IMR-90 (cell line): ENCODE data around the gene APOB. TPM values are rescaled to one million over a fixed set of nuclear protein-coding genes. Genes with fewer than 3 reads are reported as not detected.

Experiments
- ATAC-seq: fragments of 200-7000 bp; cut with Tn5 transposase; 2 replicates; pipeline ENCODE4 v1.9.1; 2020; ENCODE audit warnings: low read depth, mild to moderate bottlenecking, moderate library complexity
- BruUV-seq: library from RNA; stranded (reverse); fragments of 400-500 nt; replicated peaks from 2 replicates; lab custom pipeline; 2021; lab: Mats Ljungman, UMichigan
- CTCF ChIA-PET: fragments of 300-600 bp; formaldehyde crosslinking; extraction: SDS; loops from one replicate; lab custom pipeline; 2021; ENCODE audit warnings: antibody characterized with exemption; lab: Yijun Ruan, JAX
- POLR2A ChIA-PET: fragments of 300-600 bp; sonication (Branson Sonifier 250); formaldehyde crosslinking; loops from one replicate; lab custom pipeline; 2022; ENCODE audit warnings: antibody characterized with exemption; ENCODE audit not compliant: unreplicated experiment; lab: Charles Lee
- DNase-seq: peaks from one replicate; pipeline ENCODE4 v3.0.0; 2013
- H2AFZ ChIP-seq: replicated peaks from 2 replicates; pipeline ENCODE3; 2013; ENCODE audit warnings: low read length, mild to moderate bottlenecking; ENCODE audit not compliant: poor library complexity
- H2AK5ac ChIP-seq: 2 replicates; pipeline ENCODE4 v1.6.1; 2013; ENCODE audit warnings: low read depth, low read length, inconsistent platforms
- H2AK9ac ChIP-seq: replicated peaks from 2 replicates; pipeline ENCODE3; 2013; ENCODE audit warnings: mild to moderate bottlenecking, low read depth, low read length, moderate library complexity; ENCODE audit not compliant: poor library complexity
- H2BK120ac ChIP-seq: 2 replicates; pipeline ENCODE4 v1.6.1; 2013; ENCODE audit warnings: low read depth, low read length, inconsistent platforms
- H2BK15ac ChIP-seq: 3 replicates; pipeline ENCODE4 v1.6.1; 2013; ENCODE audit warnings: low read depth, low read length, inconsistent platforms
- H2BK20ac ChIP-seq: 2 replicates; pipeline ENCODE4 v1.6.1; 2013; ENCODE audit warnings: low read depth, mild to moderate bottlenecking, inconsistent platforms, low read length, moderate library complexity
- H2BK5ac ChIP-seq: 2 replicates; pipeline ENCODE4 v1.6.1; 2013; ENCODE audit warnings: mild to moderate bottlenecking, low read depth, low read length, inconsistent platforms; ENCODE audit not compliant: poor library complexity, severe bottlenecking
- H3K14ac ChIP-seq: replicated peaks from 2 replicates; pipeline ENCODE4 v1.6.1; 2013; ENCODE audit warnings: low read depth, low read length, inconsistent platforms
- H3K18ac ChIP-seq: 2 replicates; pipeline ENCODE4 v1.6.1; 2013; ENCODE audit warnings: low read depth, low read length, control low read depth
- H3K23ac ChIP-seq: 2 replicates; pipeline ENCODE4 v1.6.1; 2013; ENCODE audit warnings: low read depth, low read length, inconsistent platforms
- H3K27ac ChIP-seq: 2 replicates; pipeline ENCODE4 v1.5.1; 2013; ENCODE audit warnings: mild to moderate bottlenecking, control low read depth, low read length; ENCODE audit not compliant: insufficient read depth
- H3K27me3 ChIP-seq: 2 replicates; pipeline ENCODE4 v1.6.1; 2013; ENCODE audit warnings: low read length; ENCODE audit not compliant: control insufficient read depth, insufficient read depth
- H3K36me3 ChIP-seq: 2 replicates; pipeline ENCODE4 v1.6.1; 2013; ENCODE audit warnings: low read length, mixed read lengths; ENCODE audit not compliant: control insufficient read depth, insufficient read depth
- H3K4ac ChIP-seq: 2 replicates; pipeline ENCODE4 v1.6.1; 2013; ENCODE audit warnings: low read depth, low read length, inconsistent platforms
- H3K4me1 ChIP-seq: 2 replicates; pipeline ENCODE4 v1.6.1; 2013; ENCODE audit warnings: low read length, mixed read lengths; ENCODE audit not compliant: control insufficient read depth, insufficient read depth
- H3K4me2 ChIP-seq: 2 replicates; pipeline ENCODE4 v1.6.1; 2013; ENCODE audit warnings: low read depth, mild to moderate bottlenecking, control low read depth, low read length, moderate library complexity
- H3K4me3 ChIP-seq: 2 replicates; pipeline ENCODE4 v1.5.1; 2013; ENCODE audit warnings: low read depth, mild to moderate bottlenecking, control low read depth, low read length, moderate library complexity; ENCODE audit not compliant: insufficient read depth
- H3K56ac ChIP-seq: 2 replicates; pipeline ENCODE4 v1.6.1; 2013; ENCODE audit warnings: low read length, inconsistent platforms; ENCODE audit not compliant: insufficient read depth; ENCODE audit errors: extremely low read depth
- H3K79me1 ChIP-seq, 2 experiments: 2 replicates each; pipeline ENCODE4 v1.6.1; 2013; ENCODE audit warnings: low read length in 2 of 2, inconsistent platforms in 1 of 2, low read depth in 1 of 2
- H3K9ac ChIP-seq: 2 replicates; pipeline ENCODE4 v1.6.1; 2013; ENCODE audit warnings: low read depth, low read length, control low read depth
- H3K9me1 ChIP-seq: 2 replicates; pipeline ENCODE4 v1.6.1; 2013; ENCODE audit warnings: low read length, inconsistent platforms; ENCODE audit not compliant: insufficient read depth
- H3K9me3 ChIP-seq: 2 replicates; pipeline ENCODE4 v1.6.1; 2013; ENCODE audit warnings: low read length; ENCODE audit not compliant: control insufficient read depth, insufficient read depth
- H4K20me1 ChIP-seq: 2 replicates; pipeline ENCODE4 v1.6.1; 2013; ENCODE audit warnings: low read length, inconsistent platforms; ENCODE audit not compliant: insufficient read depth
- H4K5ac ChIP-seq: 2 replicates; pipeline ENCODE4 v1.6.1; 2013; ENCODE audit warnings: mild to moderate bottlenecking, low read depth, low read length, control low read depth
- H4K8ac ChIP-seq, 2 experiments: 2 replicates each; pipeline ENCODE4 v1.6.1; 2013; ENCODE audit warnings: low read depth in 2 of 2, low read length in 2 of 2, control low read depth in 1 of 2, inconsistent platforms in 1 of 2
- H4K91ac ChIP-seq: 2 replicates; pipeline ENCODE4 v1.6.1; 2013; ENCODE audit warnings: low read depth, low read length, inconsistent platforms; ENCODE audit not compliant: insufficient read depth
- BHLHE40 ChIP-seq: fragments of 150-350 bp; IDR thresholded peaks from 2 replicates; pipeline ENCODE4 v1.6.1; 2016; ENCODE audit warnings: mild to moderate bottlenecking, low read depth, low read length
- CEBPB ChIP-seq: IDR thresholded peaks from 2 replicates; pipeline ENCODE4 v1.6.1; 2012; ENCODE audit warnings: low read depth, low read length, improper control_type of control experiment
- CHD1 ChIP-seq: IDR thresholded peaks from 2 replicates; pipeline ENCODE4 v1.6.1; 2012; ENCODE audit warnings: low read depth, low read length, improper control_type of control experiment
- FOS ChIP-seq: fragments of 150-350 bp; IDR thresholded peaks from 2 replicates; pipeline ENCODE4 v1.6.1; 2016; ENCODE audit warnings: low read depth, low read length
- MAZ ChIP-seq: IDR thresholded peaks from 2 replicates; pipeline ENCODE4 v1.6.1; 2012; ENCODE audit warnings: low read depth, mild to moderate bottlenecking, low read length, improper control_type of control experiment, moderate library complexity, borderline replicate concordance
- MXI1 ChIP-seq: IDR thresholded peaks from 2 replicates; pipeline ENCODE4 v1.6.1; 2012; ENCODE audit warnings: low read depth, mild to moderate bottlenecking, low read length, moderate library complexity, borderline replicate concordance
- POLR2A ChIP-seq: IDR thresholded peaks from 2 replicates; pipeline ENCODE4 v1.6.1; 2012; ENCODE audit warnings: mild to moderate bottlenecking, low read depth, low read length
- RAD21 ChIP-seq: IDR thresholded peaks from 2 replicates; pipeline ENCODE4 v1.6.1; 2012; ENCODE audit warnings: low read length, improper control_type of control experiment
- RCOR1 ChIP-seq: IDR thresholded peaks from 2 replicates; pipeline ENCODE4 v1.6.1; 2012; ENCODE audit warnings: mild to moderate bottlenecking, low read length, improper control_type of control experiment; ENCODE audit not compliant: insufficient replicate concordance
- RFX5 ChIP-seq: IDR thresholded peaks from 2 replicates; pipeline ENCODE4 v1.8.0; 2012; ENCODE audit warnings: low read depth, mild to moderate bottlenecking, low read length, moderate library complexity
- WGBS, 2 experiments: methylation state at CpG; one replicate each; pipeline versions ENCODE4 v1.1.5 to v1.1.7; 2013; ENCODE audit warnings: missing lambda C conversion rate in 2 of 2; ENCODE audit not compliant: insufficient read length in 1 of 2; ENCODE audit errors: extremely low coverage in 2 of 2; 5-methylcytosine and 5-hydroxymethylcytosine counted together
- dilution Hi-C: fragments of 300-500 bp; cut with HindIII; formaldehyde crosslinking; loops from one replicate; pipeline ENCODE4 v1.14.3; 2018; ENCODE audit warnings: low sequenced_read_pairs; ENCODE audit not compliant: unreplicated experiment
- in situ Hi-C: fragments of 300-500 bp; cut with MboI; formaldehyde crosslinking; loops from 3 replicates; pipeline ENCODE4 v1.14.3; 2019; ENCODE audit warnings: low sequenced_read_pairs, inconsistent platforms, mixed read lengths
- intact Hi-C: fragments of 100-400 bp; cut with micrococcal nuclease; formaldehyde crosslinking; loops from 2 replicates; pipeline ENCODE4 v1.10.0; 2022
- polyA plus RNA-seq, 3 experiments: library from polyadenylated mRNA; depleted of rRNA; stranded (reverse); fragments of >200 nt; gene quantifications; 2 replicates each; pipeline ENCODE4 v1.2.3, GENCODE V29; 2012; ENCODE audit warnings: low replicate concordance in 1 of 3
- total RNA-seq: library from RNA; depleted of rRNA; stranded (reverse); fragments of >200 nt; gene quantifications from 2 replicates; pipeline ENCODE4 v1.2.3, GENCODE V29; 2012

The APOB gene
- total and polyA plus RNA-seq, 2 of the 4 experiments (the other 2 are of a cell fraction): under 0.01 TPM; not detected in 1

- H3K36me3 ChIP-seq: no peaks in the 10 kb centered on the region
- no peak overlapping the region for H3K9ac ChIP-seq
- no peak overlapping the region for H2BK120ac ChIP-seq
- POLR2A ChIA-PET: no interaction called here
- TF ChIP-seq RAD21 (no peak), MXI1 (no peak), MAZ (no peak), BHLHE40 (no peak), RCOR1 (no peak), POLR2A (no peak), CHD1 (no peak), CEBPB (no peak), RFX5 (no peak), FOS (no peak)
- H2AFZ ChIP-seq: no peak overlapping the region
- H3K4ac ChIP-seq: no peak overlapping the region
- no peak overlapping the region for H2AK9ac ChIP-seq
- dilution Hi-C loops: no loop called here
- no peak overlapping the region for H2BK15ac ChIP-seq
- no peak overlapping the region for H4K8ac ChIP-seq
- H3K9me1 ChIP-seq: no peaks in the 10 kb centered on the region
- intact Hi-C loops: loop anchor here (1.0 kb wide), 2 partner anchors 282 to 303 kb away; no protein-coding TSS in a partner anchor
- H3K56ac ChIP-seq: no peak overlapping the region
- no peak overlapping the region for H3K4me3 ChIP-seq
- H3K79me1 ChIP-seq: no peaks in the 10 kb centered on the region
- in situ Hi-C loops: loop anchor here (5.0 kb wide), 1 partner anchor 302 kb away; no protein-coding TSS in a partner anchor
- CTCF ChIA-PET: interaction anchor here (0.5 to 3.8 kb wide), 13 partner anchors 12 to 818 kb away, joined by 3 to 54 read pairs (median 4); no protein-coding TSS in a partner anchor
- H3K4me2 ChIP-seq: no peak overlapping the region
- H2AK5ac ChIP-seq: no peak overlapping the region
- H3K23ac ChIP-seq: no peak overlapping the region
- H4K91ac ChIP-seq: no peak overlapping the region
- DNase-seq (no peak), ATAC-seq (no peak)
- no peak overlapping the region for H4K5ac ChIP-seq
- H3K14ac ChIP-seq: no peak overlapping the region
- no peak overlapping the region for H2BK5ac ChIP-seq
- H3K27ac ChIP-seq: no peak overlapping the region
- H3K27me3 ChIP-seq: peaks cover 14% of the 10 kb centered on the region
- no peak overlapping the region for H2BK20ac ChIP-seq
- H3K4me1 ChIP-seq: no peaks in the 10 kb centered on the region
- no TSS peak for BruUV-seq
- H4K20me1 ChIP-seq: no peaks in the 10 kb centered on the region
- WGBS, 2 experiments: no CpG with 5 or more reads among the region's 2 CpGs
- H3K18ac ChIP-seq: no peak overlapping the region
- no peaks in the 10 kb centered on the region for H3K9me3 ChIP-seq
These were observed 80.0 kb downstream of the APOB start for GRCh38 chr2:20963867-20964266.
